CD8-positive, alpha-beta memory T cell (primary cell): ENCODE data around the gene ADAM10. TPM values are rescaled to one million over a fixed set of nuclear protein-coding genes. Genes with fewer than 3 reads are reported as not detected.

Source experiments
- CTCF ChIA-PET: fragments of 350-600 bp; sonication (Branson Sonifier 250); formaldehyde crosslinking; loops from one replicate; lab custom pipeline; 2021; ENCODE audit warnings: antibody characterized with exemption; lab: Charles Lee
- POLR2A ChIA-PET: fragments of 350-600 bp; sonication (Branson Sonifier 250); formaldehyde crosslinking; loops from one replicate; lab custom pipeline; 2021; ENCODE audit warnings: antibody characterized with exemption; lab: Charles Lee
- DNase-seq, 5 donors: peaks; one replicate each; pipeline versions ENCODE4 v3.0.0 to v3.0.0-alpha.2; 2020 to 2022; ENCODE audit warnings: mixed read lengths in 1 of 5
- H3K27ac ChIP-seq: one replicate; pipeline ENCODE4 v1.7.0; 2013; ENCODE audit warnings: low read depth, mild to moderate bottlenecking, low read length, moderate library complexity
- H3K27me3 ChIP-seq: 2 replicates; pipeline ENCODE4 v1.7.0; 2013; ENCODE audit warnings: low read length, mild to moderate bottlenecking; ENCODE audit not compliant: insufficient read depth, poor library complexity, severe bottlenecking
- H3K36me3 ChIP-seq: 2 replicates; pipeline ENCODE4 v1.7.0; 2013; ENCODE audit warnings: mild to moderate bottlenecking, low read length, moderate library complexity; ENCODE audit not compliant: insufficient read depth
- H3K4me1 ChIP-seq: 2 replicates; pipeline ENCODE4 v1.7.0; 2013; ENCODE audit warnings: mild to moderate bottlenecking, low read length, moderate library complexity; ENCODE audit not compliant: insufficient read depth
- H3K4me3 ChIP-seq: 2 replicates; pipeline ENCODE4 v1.7.0; 2013; ENCODE audit warnings: mild to moderate bottlenecking, low read length
- H3K9me3 ChIP-seq: 2 replicates; pipeline ENCODE4 v1.7.0; 2013; ENCODE audit warnings: mild to moderate bottlenecking, low read length
- H3K27ac Mint-ChIP-seq, 8 donors: one replicate each; pipeline ENCODE4 v1.8.0; 2020 to 2021; ENCODE audit warnings: mixed read lengths in 8 of 8, mild to moderate bottlenecking in 6 of 8, inconsistent platforms in 3 of 8, moderate library complexity in 3 of 8
- H3K27me3 Mint-ChIP-seq, 2 donors: one replicate each; pipeline ENCODE4 v1.8.0; 2020 to 2021; ENCODE audit warnings: mixed read lengths in 2 of 2, mild to moderate bottlenecking in 1 of 2, moderate library complexity in 1 of 2
- H3K36me3 Mint-ChIP-seq, 3 donors: one replicate each; pipeline ENCODE4 v1.8.0; 2020 to 2021; ENCODE audit warnings: mixed read lengths in 3 of 3, inconsistent platforms in 1 of 3, mild to moderate bottlenecking in 1 of 3
- H3K4me1 Mint-ChIP-seq, 3 donors: one replicate each; pipeline ENCODE4 v1.8.0; 2020 to 2021; ENCODE audit warnings: mixed read lengths in 3 of 3, inconsistent platforms in 1 of 3, mild to moderate bottlenecking in 1 of 3
- H3K4me3 Mint-ChIP-seq, 7 donors: one replicate each; pipeline ENCODE4 v1.8.0; 2020 to 2021; ENCODE audit warnings: mixed read lengths in 7 of 7, mild to moderate bottlenecking in 6 of 7, moderate library complexity in 4 of 7, inconsistent platforms in 2 of 7
- H3K9me3 Mint-ChIP-seq, 5 donors: one replicate each; pipeline ENCODE4 v1.8.0; 2020 to 2022; ENCODE audit warnings: mixed read lengths in 5 of 5, mild to moderate bottlenecking in 3 of 5, moderate library complexity in 2 of 5, inconsistent platforms in 1 of 5
- polyA plus RNA-seq: library from polyadenylated mRNA; unstranded; fragments of 300-500 nt; fragmentation: Illumina TruSeq; gene quantifications from one replicate; pipeline ENCODE4 v1.2.3, GENCODE V29; 2021
- total RNA-seq, 2 experiments: library from RNA; stranded (reverse); gene quantifications; one replicate each; pipeline ENCODE4 v1.2.3, GENCODE V29; 2021

The ADAM10 gene
- total and polyA plus RNA-seq, 3 experiments from 2014 or later: 81.6 to 120 (median 86.6) TPM

- Mint-ChIP-seq H3K36me3 (no peaks in the 10 kb centered on the region), H3K27me3 (peaks cover 0 to 6% of the 10 kb centered on the region in 2 donors), H3K4me1 (peaks cover 19 to 36% (median 34%) of the 10 kb centered on the region in 3 donors), H3K9me3 (no peaks in the 10 kb centered on the region), H3K4me3 (peak overlapping the region in 1 of 7 donors; percentile 54), H3K27ac (peak overlapping the region in 4 of 8 donors; percentile 26 to 66 (median 48))
- peaks cover 22% of the 10 kb centered on the region for H3K4me1 ChIP-seq
- no peaks in the 10 kb centered on the region for H3K9me3 ChIP-seq
- no peaks in the 10 kb centered on the region for H3K36me3 ChIP-seq
- H3K27ac ChIP-seq: peak overlapping the region; percentile 50
- no peak for DNase-seq
- CTCF ChIA-PET: no interaction called here
- no peaks in the 10 kb centered on the region for H3K27me3 ChIP-seq
- H3K4me3 ChIP-seq: no peak overlapping the region
- POLR2A ChIA-PET: no interaction called here
These were observed 202.6 kb downstream of the ADAM10 start for GRCh38 chr15:58546635-58547627.

GRCh38 chr15:58546066-58546591 is 203.4 kb downstream of the ADAM10 start:
- Histone ChIP-seq H3K9me3 (no peaks in the 10 kb centered on the region), H3K4me1 (peaks cover 22% of the 10 kb centered on the region), H3K4me3 (no peak overlapping the region), H3K27ac (peak overlapping the region; percentile 50), H3K36me3 (no peaks in the 10 kb centered on the region), H3K27me3 (no peaks in the 10 kb centered on the region)
- Mint-ChIP-seq H3K36me3 (no peaks in the 10 kb centered on the region), H3K4me1 (peaks cover 13 to 28% (median 26%) of the 10 kb centered on the region in 3 donors), H3K27me3 (peaks cover 0 to 2% of the 10 kb centered on the region in 2 donors), H3K27ac (peak overlapping the region in 2 of 8 donors; percentile 81 to 89), H3K4me3 (no peak overlapping the region), H3K9me3 (no peaks in the 10 kb centered on the region)
- CTCF ChIA-PET: interaction anchor here (1.5 kb wide), 1 partner anchor 18 kb away, joined by 3 read pairs; no protein-coding TSS in a partner anchor
- DNase-seq: no peak
- POLR2A ChIA-PET: no interaction called here

GRCh38 chr15:58545307-58546065 is 204.0 kb downstream of the ADAM10 start:
- no peak overlapping the region for H3K4me3 ChIP-seq
- no peaks in the 10 kb centered on the region for H3K9me3 ChIP-seq
- Mint-ChIP-seq H3K9me3 (no peaks in the 10 kb centered on the region), H3K27ac (peak overlapping the region; percentile 48 to 89 (median 78)), H3K27me3 (no peaks in the 10 kb centered on the region), H3K4me3 (peak overlapping the region in 5 of 7 donors; percentile 17 to 78 (median 43)), H3K36me3 (no peaks in the 10 kb centered on the region), H3K4me1 (peaks cover 12 to 26% (median 23%) of the 10 kb centered on the region in 3 donors)
- CTCF ChIA-PET: interaction anchor here (1.5 kb wide), 1 partner anchor 19 kb away, joined by 3 read pairs; no protein-coding TSS in a partner anchor
- H3K4me1 ChIP-seq: peaks cover 22% of the 10 kb centered on the region
- POLR2A ChIA-PET: no interaction called here
- no peak for DNase-seq
- H3K27ac ChIP-seq: peak overlapping the region; percentile 50
- no peaks in the 10 kb centered on the region for H3K27me3 ChIP-seq
- H3K36me3 ChIP-seq: no peaks in the 10 kb centered on the region

GRCh38 chr15:58544756-58545155 is 204.8 kb downstream of the ADAM10 start:
- no peaks in the 10 kb centered on the region for H3K36me3 ChIP-seq
- H3K9me3 ChIP-seq: no peaks in the 10 kb centered on the region
- H3K4me1 ChIP-seq: peaks cover 22% of the 10 kb centered on the region
- H3K27me3 ChIP-seq: no peaks in the 10 kb centered on the region
- Mint-ChIP-seq H3K4me3 (peak overlapping the region in 1 of 7 donors; percentile 33), H3K36me3 (peaks cover 0 to 3% (median 0%) of the 10 kb centered on the region in 3 donors), H3K4me1 (peaks cover 12 to 26% (median 23%) of the 10 kb centered on the region in 3 donors), H3K27me3 (no peaks in the 10 kb centered on the region), H3K9me3 (no peaks in the 10 kb centered on the region), H3K27ac (peak overlapping the region in 4 of 8 donors; percentile 38 to 89 (median 84))
- DNase-seq: no peak
- ChIA-PET POLR2A (no interaction called here), CTCF (interaction anchor here (1.5 kb wide), 1 partner anchor 19 kb away, joined by 3 read pairs; no protein-coding TSS in a partner anchor)
- peak overlapping the region; percentile 50 for H3K27ac ChIP-seq
- H3K4me3 ChIP-seq: no peak overlapping the region

- ChIA-PET POLR2A (no interaction called here), CTCF (no interaction called here)
- DNase-seq: no peak
- no peak overlapping the region for H3K27ac ChIP-seq
- H3K9me3 ChIP-seq: no peaks in the 10 kb centered on the region
- no peaks in the 10 kb centered on the region for H3K27me3 ChIP-seq
- Mint-ChIP-seq H3K27me3 (no peaks in the 10 kb centered on the region), H3K27ac (no peak overlapping the region), H3K4me1 (peaks cover 12 to 26% (median 23%) of the 10 kb centered on the region in 3 donors), H3K4me3 (peak overlapping the region in 1 of 7 donors; percentile 23), H3K36me3 (peaks cover 0 to 9% (median 0%) of the 10 kb centered on the region in 3 donors), H3K9me3 (no peaks in the 10 kb centered on the region)
- no peaks in the 10 kb centered on the region for H3K36me3 ChIP-seq
- no peak overlapping the region for H3K4me3 ChIP-seq
- peaks cover 22% of the 10 kb centered on the region for H3K4me1 ChIP-seq
These were observed 205.7 kb downstream of the ADAM10 start for GRCh38 chr15:58543664-58544335.

- H3K4me1 ChIP-seq: peaks cover 21% of the 10 kb centered on the region
- H3K9me3 ChIP-seq: no peaks in the 10 kb centered on the region
- Mint-ChIP-seq H3K36me3 (peaks cover 0 to 13% (median 0%) of the 10 kb centered on the region in 3 donors), H3K9me3 (no peaks in the 10 kb centered on the region), H3K27me3 (no peaks in the 10 kb centered on the region), H3K27ac (peak overlapping the region in 2 of 8 donors; percentile 44 to 89), H3K4me1 (peaks cover 10 to 23% (median 21%) of the 10 kb centered on the region in 3 donors), H3K4me3 (no peak overlapping the region)
- DNase-seq: no peak
- H3K27ac ChIP-seq: no peak overlapping the region
- no peaks in the 10 kb centered on the region for H3K27me3 ChIP-seq
- ChIA-PET POLR2A (no interaction called here), CTCF (no interaction called here)
- H3K4me3 ChIP-seq: no peak overlapping the region
- H3K36me3 ChIP-seq: no peaks in the 10 kb centered on the region
These were observed 208.0 kb downstream of the ADAM10 start for GRCh38 chr15:58541410-58542087.

GRCh38 chr15:58539548-58539947 is 210.0 kb downstream of the ADAM10 start:
- Mint-ChIP-seq H3K27ac (peak overlapping the region in 2 of 8 donors; percentile 41 to 51), H3K27me3 (peaks cover 0 to 2% of the 10 kb centered on the region in 2 donors), H3K4me3 (no peak overlapping the region), H3K4me1 (peaks cover 0 to 3% (median 1%) of the 10 kb centered on the region in 3 donors), H3K36me3 (peaks cover 0 to 18% (median 0%) of the 10 kb centered on the region in 3 donors), H3K9me3 (no peaks in the 10 kb centered on the region)
- ChIA-PET CTCF (no interaction called here), POLR2A (no interaction called here)
- Histone ChIP-seq H3K36me3 (no peaks in the 10 kb centered on the region), H3K4me1 (peaks cover under 1% of the 10 kb centered on the region), H3K27ac (no peak overlapping the region), H3K27me3 (no peaks in the 10 kb centered on the region), H3K9me3 (no peaks in the 10 kb centered on the region), H3K4me3 (no peak overlapping the region)
- no peak for DNase-seq
